Jurkat, Clone E6-1 (cell line): ENCODE measurements around the gene RAB8A. TPM values are rescaled to one million over a fixed set of nuclear protein-coding genes. Genes with fewer than 3 reads are reported as not detected.
A peak's percentile ranks its signal among the peaks of the same experiment; 100 is the strongest.

Source experiments
- DNase-seq: peaks from one replicate; pipeline ENCODE4 v3.0.0-alpha.2; 2011; ENCODE audit warnings: low read depth, low spot score
- H3K4me3 ChIP-seq: 2 replicates; pipeline ENCODE4 v1.5.1; 2011; ENCODE audit warnings: mild to moderate bottlenecking, low read length, control low read depth, moderate library complexity
- polyA plus RNA-seq: library from polyadenylated mRNA; unstranded; fragments of >200 nt; gene quantifications from one replicate; pipeline ENCODE4 v1.2.1, GENCODE V29; 2012; ENCODE audit warnings: missing spikeins; ENCODE audit not compliant: insufficient read length, insufficient read depth

RAB8A gene
- polyA plus RNA-seq: 126 TPM

GRCh38 chr19:16111160-16111908 lies at the start of gene RAB8A:
Gene RAB8A, plus strand, starts transcription at chr19:16111889. Its CDS starts 13 bp downstream, at chr19:16111902.
- peak within 1 kb of the TSS; percentile 95 for H3K4me3 ChIP-seq

GRCh38 chr19:16061943-16062342 lies 49.7 kb upstream of the RAB8A start:
- peak; percentile 68 for DNase-seq
- no peak overlapping the region for H3K4me3 ChIP-seq

More at GRCh38 chr19:16111160-16111908, at the start of gene RAB8A:
- peak; percentile 98 for DNase-seq

GRCh38 chr19:16062789-16063188 lies 48.9 kb upstream of the RAB8A start:
- H3K4me3 ChIP-seq: no peak overlapping the region
- DNase-seq: no peak

- DNase-seq: no peak
- H3K4me3 ChIP-seq: no peak overlapping the region
These were observed 47.3 kb upstream of the RAB8A start for GRCh38 chr19:16064209-16064889.

- DNase-seq: peak; percentile 58
- H3K4me3 ChIP-seq: no peak overlapping the region
These were observed 45.0 kb upstream of the RAB8A start for GRCh38 chr19:16066611-16067104.

- H3K4me3 ChIP-seq: no peak overlapping the region
These were observed 44.3 kb upstream of the RAB8A start for GRCh38 chr19:16067205-16067938.

GRCh38 chr19:16068696-16069259 lies 42.9 kb upstream of the RAB8A start:
- DNase-seq: no peak
- H3K4me3 ChIP-seq: no peak overlapping the region

More at GRCh38 chr19:16067205-16067938, 44.3 kb upstream of the RAB8A start:
- DNase-seq: no peak

- no peak for DNase-seq
- H3K4me3 ChIP-seq: peak overlapping the region; percentile 39
These were observed 41.8 kb upstream of the RAB8A start for GRCh38 chr19:16069813-16070365.

- H3K4me3 ChIP-seq: peak overlapping the region; percentile 39
- DNase-seq: peak; percentile 88
These were observed 41.2 kb upstream of the RAB8A start for GRCh38 chr19:16070366-16070990.

GRCh38 chr19:16071072-16071691 lies 40.5 kb upstream of the RAB8A start:
- no peak for DNase-seq
- H3K4me3 ChIP-seq: no peak overlapping the region

- no peak for DNase-seq
- no peak overlapping the region for H3K4me3 ChIP-seq
These were observed 38.2 kb upstream of the RAB8A start for GRCh38 chr19:16073481-16073880.

GRCh38 chr19:16073988-16074387 lies 37.7 kb upstream of the RAB8A start:
- peak; percentile 65 for DNase-seq
- H3K4me3 ChIP-seq: no peak overlapping the region

- H3K4me3 ChIP-seq: no peak overlapping the region
- no peak for DNase-seq
These were observed 37.0 kb upstream of the RAB8A start for GRCh38 chr19:16074488-16075365.

GRCh38 chr19:16075430-16076153 lies 36.1 kb upstream of the RAB8A start:
- peak overlapping the region; percentile 99 for H3K4me3 ChIP-seq
- no peak for DNase-seq

- DNase-seq: peak; percentile 89
- peak within 1 kb of the TSS; percentile 99 for H3K4me3 ChIP-seq
These were observed 35.3 kb upstream of the RAB8A start, which contains the start of gene TPM4 for GRCh38 chr19:16076154-16076957. Gene TPM4, plus strand, starts transcription at chr19:16076495. Its CDS starts 71 bp downstream, at chr19:16076566.
